ENCODE data around the gene PLCB4.
A peak's percentile ranks its signal among the peaks of the same experiment; 100 is the strongest.

PLCB4 gene

DNA sequence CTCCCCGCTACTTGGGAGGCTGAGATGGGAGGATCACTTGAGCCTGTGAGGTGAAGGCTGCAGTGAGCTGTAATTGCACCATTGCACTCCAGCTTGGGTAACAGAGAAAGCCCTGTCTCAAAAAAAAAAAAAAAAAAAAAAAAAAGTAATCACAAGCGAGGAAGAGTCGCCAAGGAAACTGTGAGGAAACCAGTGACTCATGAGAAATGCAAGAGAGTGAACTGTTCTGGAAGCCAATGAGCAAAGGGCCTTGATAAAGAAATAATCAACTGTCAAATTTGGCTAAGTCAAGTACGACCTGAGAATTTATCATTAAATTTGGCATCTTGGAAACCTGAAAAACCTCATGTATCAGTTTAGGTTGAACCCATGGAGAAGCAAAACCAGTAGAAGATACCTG lies 429.4 kb downstream of the PLCB4 start:
- DNase-seq (ENCODE audit: low spot score), result no peak

DNA sequence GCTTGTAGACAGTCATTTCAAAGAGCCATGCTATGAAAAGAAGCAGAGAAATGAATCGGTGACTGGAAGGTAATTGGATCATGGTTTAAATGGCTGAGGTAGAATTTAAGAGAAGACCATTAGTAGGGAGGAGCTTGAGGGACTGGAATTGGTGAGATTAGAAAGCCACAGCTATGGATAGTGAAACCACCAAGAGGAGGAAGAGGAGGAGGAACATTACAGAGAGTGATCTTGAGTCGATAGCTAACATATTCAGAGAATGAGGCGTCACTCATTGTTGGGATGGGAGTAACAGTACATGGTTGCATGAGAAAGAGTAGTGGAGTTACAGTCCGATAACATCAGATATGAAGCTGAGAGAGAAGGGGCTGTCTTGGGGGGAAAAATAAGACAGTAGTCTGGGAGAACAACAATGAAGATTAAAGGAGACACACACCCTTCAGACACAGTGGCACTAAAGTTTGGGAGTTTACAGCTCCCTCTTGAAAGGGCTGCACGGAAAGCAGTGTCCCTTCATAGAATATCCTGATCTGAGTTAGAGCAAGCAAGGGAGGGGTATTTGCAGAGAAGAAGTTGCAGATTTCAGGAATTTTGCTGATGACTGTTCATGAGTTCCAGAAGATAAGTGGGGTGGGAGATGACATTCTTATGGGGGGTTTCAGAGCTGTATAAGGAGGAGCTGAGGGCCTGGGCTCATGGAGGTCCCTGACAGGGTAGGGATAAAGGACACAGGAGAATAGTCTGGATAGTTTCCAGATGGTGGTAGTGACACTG lies 430.4 kb downstream of the PLCB4 start:
- no peak for DNase-seq (ENCODE audit: low spot score)

DNA sequence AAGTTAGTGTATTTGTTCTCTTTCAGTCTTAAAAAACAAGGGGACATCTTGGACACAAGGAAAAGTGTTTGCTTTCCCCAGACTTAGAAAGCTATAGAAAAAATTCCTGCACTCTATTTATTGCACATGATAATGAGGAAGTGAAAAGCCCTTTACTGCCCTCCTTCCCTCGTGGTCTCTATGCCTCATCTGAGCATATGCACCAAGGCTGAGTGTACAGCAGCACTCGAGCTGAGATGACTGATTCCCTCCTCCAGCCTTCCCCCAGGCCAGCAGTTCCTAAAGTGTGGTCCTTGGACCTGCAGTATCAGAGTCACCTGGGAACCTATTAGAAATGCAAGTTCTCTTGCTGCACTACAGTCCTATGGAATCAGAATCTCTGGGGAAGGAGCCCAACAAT lies 431.2 kb downstream of the PLCB4 start:
- DNase-seq (ENCODE audit: low spot score), result no peak

DNA sequence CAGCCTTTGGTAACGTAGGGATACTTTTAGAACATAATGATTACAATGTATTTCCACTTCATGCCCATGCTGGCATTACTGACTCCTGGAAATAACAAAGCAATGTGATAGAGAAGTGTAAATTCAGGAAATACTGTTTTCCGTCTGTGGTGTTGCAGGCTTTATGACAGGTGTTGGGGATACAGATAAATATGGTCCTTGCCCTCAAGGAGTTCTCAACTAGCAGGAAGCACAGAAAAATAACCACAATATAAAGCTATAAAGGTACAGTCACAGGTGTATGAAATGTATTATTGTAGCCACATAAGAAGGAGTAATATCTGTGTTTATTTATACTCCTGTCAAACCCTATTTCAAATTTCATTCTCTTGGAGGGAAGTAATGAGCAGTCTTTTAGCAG lies 432.6 kb downstream of the PLCB4 start:
- no peak for DNase-seq (ENCODE audit: low spot score)

DNA sequence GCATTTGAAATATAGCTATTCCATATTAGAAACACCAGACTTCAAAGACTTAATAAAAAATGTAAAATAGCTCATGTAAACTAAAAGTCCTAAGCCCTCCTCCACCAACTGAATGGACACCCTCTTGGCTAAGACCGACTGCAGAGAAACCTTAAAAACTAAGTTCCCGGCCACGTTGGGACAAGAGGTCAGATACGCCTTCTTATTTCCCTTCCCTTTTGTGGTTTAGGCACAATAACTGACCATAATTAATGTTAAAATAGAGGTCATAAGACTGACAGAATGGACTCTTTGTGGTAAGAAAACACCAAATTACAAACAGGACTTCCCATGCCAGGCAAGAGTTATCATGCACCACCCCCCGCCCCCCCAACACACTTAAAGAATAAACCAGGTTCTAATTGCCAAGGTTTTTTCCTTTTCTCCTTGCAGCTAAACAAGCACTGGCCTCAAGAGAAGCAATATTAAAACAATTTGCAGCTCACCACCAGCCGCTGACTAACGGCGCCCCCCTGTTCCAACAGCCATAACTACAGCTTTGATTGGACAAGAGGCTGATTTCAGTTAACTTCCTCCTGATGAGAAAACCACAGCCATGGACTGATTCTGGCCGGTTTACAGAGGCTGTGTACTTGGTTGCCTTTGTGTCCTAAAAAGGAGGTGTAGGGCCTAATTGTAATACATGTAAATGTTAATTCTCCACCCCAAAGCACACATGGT lies 434.8 kb downstream of the PLCB4 start:
- DNase-seq (ENCODE audit: low spot score), result no peak

DNA sequence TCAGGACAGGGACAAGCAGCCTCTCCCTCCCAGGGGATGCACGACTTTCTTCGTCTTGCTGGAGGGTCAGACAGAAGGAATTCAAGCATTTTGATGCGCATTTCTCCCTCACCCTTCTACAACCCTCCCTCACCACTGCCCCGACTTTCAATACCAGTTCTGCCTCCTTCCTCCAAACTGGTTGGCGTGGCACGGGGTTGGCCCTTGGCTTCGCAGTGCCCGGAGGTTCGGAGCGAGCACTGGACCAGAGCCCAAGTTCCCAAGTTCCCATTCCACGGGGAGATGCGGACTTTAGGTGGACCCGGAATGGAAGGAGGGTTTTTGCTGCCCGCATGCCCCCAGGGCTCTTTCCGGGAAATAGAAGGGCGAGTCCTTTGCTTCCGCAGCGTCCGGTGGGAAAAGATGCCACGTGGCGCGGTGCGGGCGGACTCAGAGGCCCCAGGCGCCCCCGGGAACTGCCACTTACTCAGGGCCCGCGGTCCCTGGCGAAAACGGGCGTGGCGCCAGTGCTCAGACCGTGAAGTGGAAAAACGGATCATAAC lies 437.5 kb downstream of the PLCB4 start:
- no peak for DNase-seq (ENCODE audit: low spot score)

DNA sequence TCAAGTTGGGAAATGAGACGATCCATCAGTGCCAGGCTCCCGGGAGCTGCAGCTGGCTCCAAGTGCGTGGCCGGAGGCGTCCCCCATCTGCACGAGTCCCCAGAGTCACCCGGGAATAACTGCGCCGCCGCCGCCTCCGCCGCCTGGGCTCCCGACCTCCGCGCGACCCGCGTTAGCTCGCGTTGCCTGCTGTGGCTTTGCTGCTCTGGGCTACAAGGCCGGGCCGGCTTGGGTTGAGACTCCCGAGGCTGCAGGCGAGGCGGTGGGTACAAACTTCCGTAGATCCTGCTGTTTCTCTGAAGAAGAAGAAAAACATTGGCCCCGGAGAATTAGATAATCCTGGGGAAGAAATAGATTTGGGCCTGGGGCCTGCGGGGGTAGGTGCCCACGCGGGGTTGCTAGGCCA lies 438.1 kb downstream of the PLCB4 start:
- peak; percentile 57 for DNase-seq (ENCODE audit: low spot score)

DNA sequence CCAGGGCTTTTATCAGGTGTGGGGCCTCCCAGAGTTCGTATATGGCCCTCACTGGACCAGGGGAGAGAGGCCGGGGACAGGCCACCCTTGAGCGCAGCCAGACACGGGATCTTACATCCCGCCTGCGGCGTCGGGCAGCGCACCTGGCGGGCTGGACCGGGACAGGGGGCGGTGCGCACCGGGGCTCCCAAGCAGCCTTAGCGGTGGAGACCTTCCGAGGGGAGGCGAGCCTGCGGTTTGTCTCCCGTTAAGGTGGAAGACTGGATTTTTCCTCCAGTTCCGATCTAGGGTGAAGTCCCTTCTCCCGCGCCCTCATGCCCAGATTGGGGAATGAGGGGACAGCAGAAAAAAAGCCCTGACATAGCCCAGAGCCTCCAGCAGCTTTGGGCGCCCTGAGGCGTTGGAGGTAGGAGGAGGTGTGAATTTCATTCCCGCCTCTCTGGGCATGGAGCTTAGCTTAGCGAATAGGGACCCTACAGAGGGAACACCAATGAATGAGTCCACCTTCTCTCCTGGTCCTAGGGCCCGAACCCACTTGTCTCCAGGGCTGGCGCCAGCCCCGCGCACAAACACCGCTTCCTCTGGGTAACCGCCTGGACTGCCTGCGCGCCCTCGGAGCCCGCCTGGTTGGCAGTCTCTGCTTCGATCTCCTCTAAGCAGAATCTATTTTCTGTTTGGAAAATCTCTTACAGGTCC lies 438.8 kb downstream of the PLCB4 start:
- DNase-seq (ENCODE audit: low spot score), result no peak

DNA sequence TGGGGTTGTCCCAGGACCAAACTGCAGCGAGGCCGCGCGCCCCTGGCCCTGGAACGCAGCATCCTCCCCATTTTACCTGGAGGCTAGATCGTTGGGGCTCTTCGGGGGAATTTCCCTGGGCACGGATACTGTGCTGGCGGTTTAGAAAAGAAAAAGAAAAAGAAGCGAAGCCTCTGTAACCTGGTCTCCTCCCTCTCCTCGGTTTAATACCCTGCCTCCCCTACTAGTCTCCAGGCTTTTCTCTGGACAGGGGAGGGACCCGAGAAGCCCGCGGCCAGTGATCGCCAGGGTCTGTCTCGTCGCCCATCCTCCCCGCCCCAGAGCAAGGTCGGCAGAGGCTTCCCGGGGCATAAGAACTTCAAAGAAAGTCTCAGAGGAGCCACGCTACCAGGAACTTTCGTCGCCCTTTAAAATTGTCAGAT lies 439.4 kb downstream of the PLCB4 start:
- no peak for DNase-seq (ENCODE audit: low spot score)

DNA sequence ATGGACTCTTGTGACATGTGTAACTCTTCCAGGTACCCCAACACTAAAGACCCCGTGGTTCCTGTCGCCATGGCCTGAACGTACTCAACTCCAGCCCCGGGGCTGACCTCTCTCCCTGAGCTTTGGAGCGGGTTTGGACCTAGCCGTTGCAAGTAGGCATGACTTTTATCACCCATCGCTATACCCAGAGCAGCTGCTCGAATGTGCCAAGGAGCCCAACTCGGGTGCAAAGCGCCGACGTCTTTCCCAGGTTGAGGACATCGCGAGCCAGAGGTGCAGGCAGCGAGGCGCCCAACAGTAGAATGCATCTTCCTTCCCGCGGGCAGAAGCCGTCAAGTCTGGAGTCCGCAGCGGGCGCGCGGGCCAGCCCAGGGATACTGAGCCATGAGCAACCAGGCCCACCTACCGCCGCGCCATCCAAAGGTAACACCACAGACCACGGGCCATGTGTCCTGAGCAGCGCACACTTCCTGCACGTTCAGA lies 439.9 kb downstream of the PLCB4 start:
- DNase-seq (ENCODE audit: low spot score), result no peak

DNA sequence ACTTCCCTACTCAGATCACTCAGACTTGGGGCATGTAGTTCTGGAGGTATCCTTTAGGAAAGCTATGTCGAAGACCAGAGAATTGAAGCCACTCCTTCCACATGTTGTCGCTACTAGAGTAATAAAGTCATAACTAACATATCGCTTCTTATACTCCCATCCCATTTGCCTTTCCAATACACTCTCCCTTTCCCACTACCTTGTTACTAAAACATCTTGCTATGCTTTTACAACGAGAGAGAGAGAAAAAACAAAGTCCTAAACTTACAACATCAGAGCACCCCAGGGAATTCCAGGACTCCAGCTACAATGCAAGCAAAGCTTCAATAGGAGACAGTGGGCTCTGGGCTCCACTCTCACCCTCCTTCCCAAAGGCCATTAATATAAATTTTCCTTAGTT lies 440.4 kb downstream of the PLCB4 start:
- DNase-seq (ENCODE audit: low spot score), result no peak

DNA sequence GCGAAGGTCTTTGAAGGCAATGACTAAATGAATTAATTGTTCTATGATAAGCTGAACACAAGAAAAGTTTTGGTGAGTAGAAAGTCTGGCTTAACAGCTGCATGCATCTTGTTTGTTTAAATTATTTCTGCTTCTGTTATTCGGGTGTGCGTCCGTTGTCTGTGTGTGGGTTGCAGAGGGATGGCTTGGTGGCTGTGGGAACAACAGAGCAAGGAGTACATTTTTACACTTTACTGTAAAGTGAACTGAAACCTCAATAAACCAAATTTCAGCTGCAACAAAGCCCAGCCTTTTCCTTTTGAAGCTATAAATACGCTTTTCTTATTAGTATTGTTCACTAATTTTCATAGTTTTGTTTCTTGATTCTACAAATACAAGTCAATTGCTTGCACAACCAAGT lies 442.0 kb downstream of the PLCB4 start:
- DNase-seq (ENCODE audit: low spot score), result no peak

DNA sequence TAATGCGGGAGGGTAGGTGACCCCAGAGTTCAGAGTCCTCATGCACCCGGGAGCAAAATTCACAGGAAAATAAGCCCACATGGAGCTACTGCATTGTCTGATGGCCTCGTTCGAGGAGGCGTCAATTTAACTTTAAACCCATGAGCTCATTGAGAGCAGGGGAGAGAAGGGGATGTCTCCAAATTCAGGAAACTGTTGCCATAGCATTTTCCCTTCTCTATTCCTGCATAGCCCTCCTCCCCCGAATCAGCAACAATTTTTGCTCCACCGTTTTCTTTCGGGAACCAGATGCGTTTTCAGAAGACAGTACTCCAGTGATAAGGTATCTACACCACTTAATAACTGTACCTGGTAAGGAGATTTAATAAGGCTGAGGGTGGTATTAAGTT lies 445.2 kb downstream of the PLCB4 start:
- no peak for DNase-seq (ENCODE audit: low spot score)

DNA sequence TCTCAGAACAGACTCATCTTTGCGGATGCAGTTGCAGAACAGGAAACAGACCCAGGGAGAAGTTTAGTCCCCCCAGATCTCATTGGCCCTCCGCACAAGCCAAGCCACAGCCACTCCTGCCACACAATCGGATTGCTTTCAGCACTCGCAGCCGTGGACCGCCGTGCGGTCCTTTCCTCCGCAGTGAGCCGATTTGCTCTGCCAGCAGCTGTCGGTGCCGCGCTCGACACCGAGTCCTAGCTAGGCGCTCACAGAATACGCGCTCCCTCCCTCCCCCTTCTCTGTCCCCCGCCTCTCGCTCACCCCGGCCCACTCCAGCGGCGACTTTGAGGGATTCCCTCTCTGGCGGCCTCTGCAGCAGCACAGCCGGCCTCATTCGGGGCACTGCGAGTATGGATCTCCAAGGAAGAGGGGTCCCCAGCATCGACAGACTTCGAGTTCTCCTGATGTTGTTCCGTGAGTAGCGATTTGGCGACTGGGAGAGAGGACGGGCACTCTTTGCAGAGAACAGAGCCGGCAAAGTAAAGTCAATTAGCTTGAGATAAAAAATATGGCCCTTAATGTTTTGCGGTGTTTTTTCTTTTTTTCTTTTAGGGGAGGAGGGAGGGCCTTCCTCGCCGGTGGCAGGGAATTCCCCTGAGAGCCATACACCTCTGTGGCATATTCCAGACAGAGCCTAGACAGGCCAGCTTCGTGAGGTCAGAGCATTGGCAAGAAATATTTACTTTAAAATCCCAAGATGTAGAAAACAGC lies 445.8 kb downstream of the PLCB4 start, which contains the start of gene LAMP5:
Gene LAMP5 (plus strand): TSS at position 130 of the 753 bp plus-strand sequence. CDS start 263 bp downstream, at position 393.
- peak; percentile 88 for DNase-seq (ENCODE audit: low spot score)

DNA sequence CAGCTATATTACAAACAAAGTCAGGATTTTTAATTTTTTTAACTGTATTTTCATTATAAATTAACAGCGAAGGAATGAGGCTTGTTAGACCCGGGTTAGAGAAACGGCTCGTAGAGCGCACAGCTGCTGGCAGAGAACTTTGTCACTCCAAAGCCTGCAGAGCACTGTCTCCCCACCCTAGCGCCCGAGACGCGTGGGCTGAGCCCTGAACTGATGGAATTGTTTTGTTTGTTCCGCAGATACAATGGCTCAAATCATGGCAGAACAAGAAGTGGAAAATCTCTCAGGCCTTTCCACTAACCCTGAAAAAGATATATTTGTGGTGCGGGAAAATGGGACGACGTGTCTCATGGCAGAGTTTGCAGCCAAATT lies 446.3 kb downstream of the PLCB4 start:
- no peak for DNase-seq (ENCODE audit: low spot score)

DNA sequence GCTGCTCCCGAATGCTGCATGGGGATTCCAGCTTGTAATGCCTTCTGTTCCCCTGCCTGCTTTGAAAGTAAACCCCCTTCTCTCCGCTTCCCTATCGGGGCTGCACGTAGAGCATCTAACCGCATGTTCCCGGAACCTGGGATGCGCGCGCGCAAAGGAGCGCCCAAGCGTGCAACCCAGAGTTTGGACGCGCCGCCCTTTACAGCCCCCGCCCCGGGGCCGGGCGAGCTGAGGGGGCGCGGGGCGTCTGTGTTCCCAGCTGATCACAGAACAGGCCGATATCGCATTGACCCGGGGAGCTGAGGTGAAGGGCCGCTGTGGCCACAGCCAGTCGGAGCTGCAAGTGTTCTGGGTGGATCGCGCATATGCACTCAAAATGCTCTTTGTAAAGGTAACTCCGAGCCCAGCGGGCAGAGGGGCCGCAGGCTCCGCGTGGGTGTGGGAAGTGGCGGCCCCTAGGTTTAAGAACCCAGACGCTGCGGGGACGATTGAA lies 446.9 kb downstream of the PLCB4 start:
- DNase-seq (ENCODE audit: low spot score), result peak; percentile 69

DNA sequence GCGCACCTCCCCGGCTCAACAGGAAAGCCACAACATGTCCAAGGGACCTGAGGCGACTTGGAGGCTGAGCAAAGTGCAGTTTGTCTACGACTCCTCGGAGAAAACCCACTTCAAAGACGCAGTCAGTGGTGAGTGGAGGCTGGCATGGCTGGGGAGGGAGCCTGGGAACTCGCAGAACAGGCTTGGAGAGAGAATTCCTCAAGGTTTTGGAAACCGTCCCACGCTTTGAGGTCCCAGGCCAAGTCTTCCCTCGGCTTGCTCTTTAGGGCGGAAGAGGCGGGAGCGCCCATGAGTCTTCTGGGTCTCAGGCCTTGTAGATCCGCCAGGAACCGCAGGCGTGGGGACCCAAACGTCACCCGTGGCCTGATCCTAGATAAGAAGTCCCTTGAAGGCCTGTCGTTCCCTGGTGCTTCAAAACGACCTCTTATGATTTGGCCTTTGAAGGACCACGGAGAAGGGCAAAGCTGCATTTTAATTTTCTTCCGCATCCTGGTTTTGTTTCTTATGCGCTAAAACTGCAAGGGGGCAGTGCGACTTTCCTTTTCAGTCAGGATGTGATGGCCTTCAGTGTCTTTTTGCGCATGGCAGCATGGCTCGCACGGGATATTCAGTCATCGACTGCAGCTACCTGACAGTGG lies 447.5 kb downstream of the PLCB4 start:
- DNase-seq (ENCODE audit: low spot score), result peak; percentile 57

DNA sequence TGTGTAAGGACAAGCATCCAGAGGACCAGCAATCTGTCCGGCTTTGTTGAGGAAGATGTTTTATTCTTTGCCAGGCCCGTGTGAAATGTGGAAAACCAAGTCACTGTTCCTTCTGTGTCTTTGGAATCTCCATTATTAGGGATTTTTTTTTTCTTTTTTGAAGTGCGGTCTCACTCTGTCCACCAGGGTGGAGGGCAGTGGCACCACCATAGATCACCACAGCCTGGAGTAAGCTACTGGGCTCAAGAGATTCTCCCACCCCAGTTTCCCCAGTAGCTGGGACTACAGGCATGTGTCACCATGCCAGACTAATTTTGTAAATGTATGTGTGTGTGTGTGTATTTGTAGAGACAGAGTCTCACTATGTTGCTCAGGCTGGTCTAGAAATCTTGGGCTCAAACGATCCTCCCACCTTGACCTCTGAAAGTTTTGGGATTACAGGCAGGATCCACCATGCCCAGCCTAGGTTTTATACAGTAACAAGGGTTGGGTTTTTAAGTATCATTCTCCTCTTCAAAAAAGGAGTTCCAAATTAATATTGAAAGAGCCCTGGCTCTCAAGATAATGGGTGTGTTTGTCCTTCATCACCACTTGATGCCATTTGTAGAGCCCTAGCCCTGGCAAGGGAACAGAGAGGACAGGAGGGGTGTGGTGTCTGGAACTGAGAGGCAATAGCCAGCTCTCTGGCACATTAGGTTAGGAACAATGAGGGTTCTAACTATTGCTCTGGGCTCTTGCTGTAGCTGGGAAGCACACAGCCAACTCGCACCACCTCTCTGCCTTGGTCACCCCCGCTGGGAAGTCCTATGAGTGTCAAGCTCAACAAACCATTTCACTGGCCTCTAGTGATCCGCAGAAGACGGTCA lies 448.6 kb downstream of the PLCB4 start:
- DNase-seq (ENCODE audit: low spot score), result no peak

DNA sequence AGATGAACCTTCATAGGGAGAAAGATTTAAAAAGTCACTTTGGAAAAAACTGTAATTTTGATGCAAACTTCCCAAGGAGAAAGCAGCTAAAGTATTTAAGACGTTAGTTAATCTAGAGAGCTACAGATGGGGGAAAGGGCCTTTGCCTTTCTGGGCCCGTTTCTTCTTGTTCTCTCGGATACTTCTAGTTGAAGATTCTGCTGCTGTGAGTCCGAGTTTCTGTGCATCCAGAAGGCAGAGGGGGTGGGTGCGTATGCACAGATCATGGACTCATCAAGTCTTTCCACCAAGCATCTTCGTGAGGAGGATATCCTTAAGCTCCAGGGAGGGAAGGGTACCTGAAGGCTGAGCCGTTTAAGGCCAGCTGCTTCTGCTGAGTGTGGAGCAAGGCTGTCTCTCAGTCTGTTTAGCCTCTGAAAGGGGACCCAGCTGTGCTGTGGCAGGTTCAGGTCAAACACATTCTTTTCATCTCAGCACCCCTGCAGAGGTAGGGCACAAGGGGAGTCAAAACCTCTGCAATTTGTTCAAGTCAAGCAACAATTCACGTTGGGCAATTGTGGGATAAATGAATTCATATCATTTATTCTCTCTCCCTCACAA lies 449.8 kb downstream of the PLCB4 start:
- peak; percentile 52 for DNase-seq (ENCODE audit: low spot score)

DNA sequence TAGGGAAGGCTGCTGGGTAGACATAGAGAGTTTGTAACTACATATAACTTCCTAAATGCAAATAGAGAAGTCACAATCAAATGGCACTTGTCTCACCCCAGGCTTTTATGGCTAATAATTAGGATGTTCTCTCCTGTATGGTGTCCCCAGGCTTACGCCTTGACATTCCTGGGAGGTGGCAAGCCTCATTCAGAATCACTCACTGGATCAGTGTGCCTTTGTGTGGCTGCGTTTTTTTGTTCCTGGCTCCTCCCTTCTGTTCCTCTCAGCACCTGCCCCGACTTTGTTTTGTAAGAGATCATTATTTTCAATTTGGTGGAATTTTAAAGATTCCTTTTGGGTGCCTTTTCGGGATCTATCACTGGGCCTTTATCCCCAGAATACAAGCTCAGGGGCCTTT lies 451.2 kb downstream of the PLCB4 start:
- DNase-seq (ENCODE audit: low spot score), result no peak
